ENCODE measurements around the gene TP73.

The TP73 gene

GRCh38 chr1:3745071-3745470 lies 92.8 kb downstream of the TP73 start:
- no peak overlapping the region for H3K4me2 ChIP-seq (ENCODE audit: low read length)

GRCh38 chr1:3745590-3746381 lies 93.5 kb downstream of the TP73 start:
- 0 out of 2 replicates have a peak, but pooled peaks cover 3% of the 10 kb centered on the region for H4K20me1 ChIP-seq (ENCODE audit: insufficient read depth, low read length)
- TF ChIP-seq CTCF (IDR thresholded peaks at IDR 0.05; ENCODE audit: low read depth, low read length): no peak
- TF ChIP-seq EZH2phosphoT487 (IDR thresholded peaks at IDR 0.05; ENCODE audit: low read depth): no peak
- H3K4me2 ChIP-seq (ENCODE audit: low read length): peak overlapping the region; percentile 67
- H3K36me3 ChIP-seq (replicated peaks; ENCODE audit: low read depth, low read length): no peaks in the 10 kb centered on the region
- no peaks in the 10 kb centered on the region for H3K79me2 ChIP-seq (ENCODE audit: low read length)
- peaks cover 5% of the 10 kb centered on the region; the same call in 1 of the 2 replicates for H3K27me3 ChIP-seq (ENCODE audit: low read depth, low read length)
- peak overlapping the region; percentile 90; the same call in 1 of the 2 replicates for H3K4me3 ChIP-seq (ENCODE audit: low read length)
- H3K27ac ChIP-seq (ENCODE audit: low read length): no peak overlapping the region
- no peaks in the 10 kb centered on the region for H3K9me3 ChIP-seq (ENCODE audit: insufficient read depth, low read length)
- no peak overlapping the region for H3K9ac ChIP-seq (ENCODE audit: low read length)
- H2AFZ ChIP-seq (ENCODE audit: low read depth, low read length): no peak overlapping the region
- H3K4me1 ChIP-seq (ENCODE audit: low read length): peaks cover 14% of the 10 kb centered on the region

More at GRCh38 chr1:3745071-3745470, 92.8 kb downstream of the TP73 start:
- no peak overlapping the region for H3K9ac ChIP-seq (ENCODE audit: low read length)
- TF ChIP-seq CTCF (IDR thresholded peaks at IDR 0.05; ENCODE audit: low read depth, low read length): no peak
- no peak for TF ChIP-seq EZH2phosphoT487 (IDR thresholded peaks at IDR 0.05; ENCODE audit: low read depth)
- H3K4me1 ChIP-seq (ENCODE audit: low read length): peaks cover 14% of the 10 kb centered on the region
- no peaks in the 10 kb centered on the region for H3K79me2 ChIP-seq (ENCODE audit: low read length)
- no peaks in the 10 kb centered on the region for H3K36me3 ChIP-seq (replicated peaks; ENCODE audit: low read depth, low read length)
- H3K27me3 ChIP-seq (ENCODE audit: low read depth, low read length): 0 out of 2 replicates have a peak, but pooled peaks cover 2% of the 10 kb centered on the region
- H3K27ac ChIP-seq (ENCODE audit: low read length): no peak overlapping the region
- H2AFZ ChIP-seq (ENCODE audit: low read depth, low read length): no peak overlapping the region
- H4K20me1 ChIP-seq (ENCODE audit: insufficient read depth, low read length): 0 out of 2 replicates have a peak, but pooled peaks cover 3% of the 10 kb centered on the region
- no peak overlapping the region for H3K4me3 ChIP-seq (ENCODE audit: low read length)
- H3K9me3 ChIP-seq (ENCODE audit: insufficient read depth, low read length): no peaks in the 10 kb centered on the region

GRCh38 chr1:3746389-3746829 lies 94.1 kb downstream of the TP73 start:
- Histone ChIP-seq H2AFZ (ENCODE audit: low read depth, low read length) (no peak overlapping the region), H3K36me3 (replicated peaks; ENCODE audit: low read depth, low read length) (no peaks in the 10 kb centered on the region), H3K79me2 (ENCODE audit: low read length) (no peaks in the 10 kb centered on the region), H3K27me3 (ENCODE audit: low read depth, low read length) (peaks cover 5% of the 10 kb centered on the region; the same call in 1 of the 2 replicates), H3K27ac (ENCODE audit: low read length) (no peak overlapping the region), H3K4me1 (ENCODE audit: low read length) (peaks cover 14% of the 10 kb centered on the region), H3K9ac (ENCODE audit: low read length) (peak overlapping the region; percentile 65; the same call in 1 of the 2 replicates), H4K20me1 (ENCODE audit: insufficient read depth, low read length) (0 out of 2 replicates have a peak, but pooled peaks cover 3% of the 10 kb centered on the region), H3K9me3 (ENCODE audit: insufficient read depth, low read length) (no peaks in the 10 kb centered on the region), H3K4me3 (ENCODE audit: low read length) (peak overlapping the region; percentile 90), H3K4me2 (ENCODE audit: low read length) (peak overlapping the region; percentile 67)
- TF ChIP-seq CTCF (IDR thresholded peaks at IDR 0.05; ENCODE audit: low read depth, low read length) (no peak), EZH2phosphoT487 (IDR thresholded peaks at IDR 0.05; ENCODE audit: low read depth) (no peak)

- Histone ChIP-seq H3K4me2 (ENCODE audit: low read length) (peak overlapping the region; percentile 67), H3K36me3 (replicated peaks; ENCODE audit: low read depth, low read length) (no peaks in the 10 kb centered on the region), H2AFZ (ENCODE audit: low read depth, low read length) (peak overlapping the region; percentile 45; the same call in 1 of the 2 replicates), H3K27me3 (ENCODE audit: low read depth, low read length) (peaks cover 5% of the 10 kb centered on the region; the same call in 1 of the 2 replicates), H3K4me3 (ENCODE audit: low read length) (peak overlapping the region; percentile 90), H3K79me2 (ENCODE audit: low read length) (no peaks in the 10 kb centered on the region), H3K4me1 (ENCODE audit: low read length) (peaks cover 14% of the 10 kb centered on the region), H3K9me3 (ENCODE audit: insufficient read depth, low read length) (no peaks in the 10 kb centered on the region), H3K27ac (ENCODE audit: low read length) (no peak overlapping the region), H3K9ac (ENCODE audit: low read length) (peak overlapping the region; percentile 65), H4K20me1 (ENCODE audit: insufficient read depth, low read length) (0 out of 2 replicates have a peak, but pooled peaks cover 3% of the 10 kb centered on the region)
- TF ChIP-seq CTCF (IDR thresholded peaks at IDR 0.05; ENCODE audit: low read depth, low read length) (no peak), EZH2phosphoT487 (IDR thresholded peaks at IDR 0.05; ENCODE audit: low read depth) (no peak)
These were observed 94.7 kb downstream of the TP73 start for GRCh38 chr1:3746830-3747521.
